HepG2 (cell line): ENCODE data around the gene CAMSAP1. TPM values are rescaled to one million over a fixed set of nuclear protein-coding genes. Genes with fewer than 3 reads are reported as not detected.

Source experiments
- ATAC-seq: fragments of 200-7000 bp; cut with Tn5 transposase; 3 replicates; pipeline ENCODE4 v1.9.1; 2020; ENCODE audit warnings: mild to moderate bottlenecking, moderate library complexity
- BruUV-seq: library from RNA; stranded (reverse); fragments of 400-500 nt; replicated peaks from 2 replicates; lab custom pipeline; 2021; lab: Mats Ljungman, UMichigan
- CTCF ChIA-PET: fragments of 300-600 bp; formaldehyde crosslinking; extraction: SDS; loops from one replicate; lab custom pipeline; 2021; ENCODE audit warnings: low total read pairs, inconsistent platforms, low intra/inter-chr PET ratio; lab: Yijun Ruan, JAX
- POLR2A ChIA-PET: fragments of 350-600 bp; sonication (Branson Sonifier 250); formaldehyde crosslinking; loops from one replicate; lab custom pipeline; 2020; ENCODE audit warnings: antibody characterized with exemption, inconsistent platforms; lab: Yijun Ruan, JAX
- DNase-seq: peaks from one replicate; pipeline ENCODE4 v3.0.0-alpha.2; 2015; ENCODE audit warnings: low spot score
- FAIRE-seq: peaks from 3 replicates; lab custom pipeline; 2011; peaks lifted over from hg19 to GRCh38; lab: Jason Lieb, UNC
- H2AFZ ChIP-seq: one replicate; pipeline ENCODE4 v1.6.1; 2011; ENCODE audit warnings: low read length, inconsistent platforms
- H3K27ac ChIP-seq: fragments of 300-600 bp; 3 replicates; pipeline ENCODE4 v1.8.0; 2011; ENCODE audit warnings: mixed run types, mild to moderate bottlenecking, mixed read lengths, low read length, inconsistent platforms; ENCODE audit not compliant: insufficient read depth; ENCODE audit errors: extremely low read length
- H3K27me3 ChIP-seq, 2 experiments: fragments of 200-600 bp in 1 of 2; 2 replicates in 1 of 2; 3 replicates in 1 of 2; pipeline versions ENCODE4 v1.6.0 to v1.8.0; 2011; ENCODE audit warnings: low read length in 2 of 2, mild to moderate bottlenecking in 2 of 2, moderate library complexity in 2 of 2, inconsistent platforms in 1 of 2; ENCODE audit not compliant: insufficient read depth in 2 of 2, control insufficient read depth in 1 of 2
- H3K36me3 ChIP-seq, 2 experiments: fragments of 200-600 bp in 1 of 2; replicated peaks in 1 of 2; 2 replicates in 1 of 2; 3 replicates in 1 of 2; pipeline versions ENCODE4 v1.5.1 to v1.8.0; 2011; ENCODE audit warnings: low read length in 2 of 2, inconsistent platforms in 1 of 2; ENCODE audit not compliant: insufficient read depth in 2 of 2, control insufficient read depth in 1 of 2
- H3K4me1 ChIP-seq: 2 replicates; pipeline ENCODE4 v1.5.1; 2012; ENCODE audit warnings: low read length, inconsistent platforms; ENCODE audit not compliant: insufficient read depth
- H3K4me2 ChIP-seq: 2 replicates; pipeline ENCODE4 v1.6.0; 2011; ENCODE audit warnings: low read depth, low read length, inconsistent platforms
- H3K4me3 ChIP-seq, 3 experiments: fragments of 200-600 bp in 1 of 3; sonication (generic), shearing (Covaris generic) in 1 of 3; replicated peaks in 1 of 3; 2 replicates each; pipeline ENCODE4 v1.5.1; 2011 to 2016; ENCODE audit warnings: low read length in 3 of 3, inconsistent platforms in 2 of 3, low read depth in 2 of 3, mild to moderate bottlenecking in 2 of 3, control low read depth in 1 of 3, mixed read lengths in 1 of 3; ENCODE audit not compliant: insufficient read depth in 1 of 3
- H3K79me2 ChIP-seq: one replicate; pipeline ENCODE4 v1.6.1; 2011; ENCODE audit warnings: low read length, inconsistent platforms; ENCODE audit not compliant: insufficient read depth
- H3K9ac ChIP-seq: 2 replicates; pipeline ENCODE4 v1.6.0; 2011; ENCODE audit warnings: mild to moderate bottlenecking, low read depth, low read length, inconsistent platforms; ENCODE audit not compliant: insufficient read depth
- H3K9me3 ChIP-seq: 2 replicates; pipeline ENCODE4 v1.5.1; 2012; ENCODE audit warnings: mild to moderate bottlenecking, low read length
- H4K20me1 ChIP-seq: 2 replicates; pipeline ENCODE4 v1.6.0; 2011; ENCODE audit warnings: inconsistent platforms, mild to moderate bottlenecking, low read length, moderate library complexity; ENCODE audit not compliant: insufficient read depth
- CREM ChIP-seq, 2 experiments: sonication (generic) in 1 of 2; formaldehyde crosslinking in 1 of 2; IDR thresholded peaks; 2 replicates each; pipeline versions ENCODE4 v1.4.0 to v1.6.1; 2016 to 2020; ENCODE audit warnings: antibody characterized with exemption in 1 of 2, mild to moderate bottlenecking in 1 of 2, missing genetic modification reagents in 1 of 2
- MEIS1 ChIP-seq: sonication (generic); formaldehyde crosslinking; IDR thresholded peaks from 2 replicates; pipeline ENCODE4 v1.9.0; 2021; ENCODE audit warnings: mild to moderate bottlenecking, missing genetic modification reagents, moderate library complexity, borderline replicate concordance
- REST ChIP-seq, 2 experiments: IDR thresholded peaks; 2 replicates each; pipeline ENCODE4 v1.6.1; 2011 to 2012; ENCODE audit warnings: low read length in 2 of 2, borderline replicate concordance in 1 of 2, low read depth in 1 of 2, mild to moderate bottlenecking in 1 of 2, moderate library complexity in 1 of 2
- U2AF2 ChIP-seq: fragments of 200-400 bp; formaldehyde crosslinking; IDR thresholded peaks from 2 replicates; pipeline ENCODE4 v1.6.1; 2017; ENCODE audit warnings: low read depth, mild to moderate bottlenecking, low read length
- ZBTB10 ChIP-seq: sonication (generic); formaldehyde crosslinking; IDR thresholded peaks from 2 replicates; pipeline ENCODE4 v1.4.0; 2020; ENCODE audit warnings: missing genetic modification reagents, borderline replicate concordance
- ZBTB3 ChIP-seq: sonication (generic); formaldehyde crosslinking; IDR thresholded peaks from 2 replicates; pipeline ENCODE4 v1.4.0; 2020; ENCODE audit warnings: low read depth, mild to moderate bottlenecking, moderate library complexity, missing genetic modification reagents, borderline replicate concordance
- ZHX1 ChIP-seq: sonication (generic); formaldehyde crosslinking; IDR thresholded peaks from 2 replicates; pipeline ENCODE4 v1.8.1; 2022; ENCODE audit warnings: low read depth, mild to moderate bottlenecking, missing genetic modification reagents
- ZKSCAN1 ChIP-seq: fragments of 150-350 bp; IDR thresholded peaks from 2 replicates; pipeline ENCODE4 v1.6.1; 2014; ENCODE audit warnings: low read length
- ZNF383 ChIP-seq: sonication (generic); formaldehyde crosslinking; IDR thresholded peaks from 2 replicates; pipeline ENCODE4 v1.4.0; 2020; ENCODE audit warnings: missing genetic modification reagents, mild to moderate bottlenecking, borderline replicate concordance
- ZNF746 ChIP-seq: sonication (generic); formaldehyde crosslinking; IDR thresholded peaks from 2 replicates; pipeline ENCODE4 v1.8.0; 2022; ENCODE audit warnings: mild to moderate bottlenecking, missing genetic modification reagents
- WGBS: methylation state at CpG from one replicate; pipeline ENCODE4 v1.1.6; 2017; ENCODE audit warnings: low lambda C conversion rate; 5-methylcytosine and 5-hydroxymethylcytosine counted together
- in situ Hi-C: cut with HindIII; loops from 2 replicates; pipeline ENCODE4 v1.10.0; 2017; ENCODE audit warnings: low pct_unique_long_range_greater_than_20kb; ENCODE audit not compliant: extremely low pct_ligation_motif_present
- intact Hi-C: fragments of 100-400 bp; cut with micrococcal nuclease; formaldehyde crosslinking; loops from one replicate; pipeline ENCODE4 v1.10.0; 2022; ENCODE audit not compliant: unreplicated experiment
- polyA plus RNA-seq, 8 experiments: library from polyadenylated mRNA; depleted of rRNA in 3 of 8; stranded (reverse) in 7 of 8; unstranded in 1 of 8; fragments of >200 nt; fragmentation: Illumina TruSeq in 4 of 8; extraction: Trizol in 4 of 8; gene quantifications; 2 replicates each; pipeline versions ENCODE4 v1.2.1 to v1.2.3, GENCODE V29; 2011 to 2016; ENCODE audit warnings: low read depth in 4 of 8, missing spikeins in 1 of 8, mixed read lengths in 1 of 8; ENCODE audit not compliant: insufficient read depth in 1 of 8
- total RNA-seq, 5 experiments: library from RNA; depleted of rRNA; stranded (reverse); fragments of >200 nt; fragmentation: Illumina TruSeq; extraction: Trizol; gene quantifications; 2 replicates each; pipeline ENCODE4 v1.2.3, GENCODE V29; 2016; ENCODE audit warnings: low read depth in 1 of 5

CAMSAP1 gene
- total and polyA plus RNA-seq, 2 of the 13 experiments (the other 11 are each of a cell fraction or from before 2014, with no cell fraction given), result 3.8 to 12.4 TPM

- Histone ChIP-seq H4K20me1 (no peaks in the 10 kb centered on the region), H3K36me3 (peaks cover 16 to 61% of the 10 kb centered on the region in 2 experiments), H3K4me2 (no peak overlapping the region), H2AFZ (no peak overlapping the region), H3K9me3 (no peaks in the 10 kb centered on the region), H3K27ac (no peak overlapping the region), H3K9ac (no peak overlapping the region), H3K4me1 (no peaks in the 10 kb centered on the region), H3K79me2 (no peaks in the 10 kb centered on the region), H3K4me3 (no peak overlapping the region), H3K27me3 (no peaks in the 10 kb centered on the region)
- no peak for FAIRE-seq
- 92% methylated on average over 8 of the region's 18 CpGs for WGBS
- no TSS peak for BruUV-seq
- ChIA-PET POLR2A (no interaction called here), CTCF (no interaction called here)
- ATAC-seq, result no peak
- in situ Hi-C loops, result no loop called here
- DNase-seq, result no peak
- intact Hi-C loops, result no loop called here
- TF ChIP-seq ZBTB3 (CRISPR knock-in tag), result no peak
- no peak for TF ChIP-seq ZNF383 (CRISPR knock-in tag)
- TF ChIP-seq ZBTB10, result no peak
- TF ChIP-seq CREM (IDR thresholded peaks at IDR 0.05), result no peak
- TF ChIP-seq CREM (CRISPR knock-in tag; IDR thresholded peaks at IDR 0.05), result no peak
- no peak for TF ChIP-seq ZHX1 (CRISPR knock-in tag)
- no peak for TF ChIP-seq U2AF2
- no peak for TF ChIP-seq MEIS1
- no peak for TF ChIP-seq ZNF746 (CRISPR knock-in tag)
- no peak for TF ChIP-seq REST (IDR thresholded peaks at IDR 0.05; ENCODE audit: borderline replicate concordance in 1 of 2, low read depth in 1 of 2, low read length in 2 of 2)
- TF ChIP-seq ZKSCAN1, result no peak
These were observed 38.6 kb upstream of the CAMSAP1 start for GRCh38 chr9:135945969-135946368.
